ENCODE results near the gene OSBPL2. TPM values are rescaled to one million over a fixed set of nuclear protein-coding genes. Genes with fewer than 3 reads are reported as not detected.

OSBPL2 gene
- total and polyA plus RNA-seq, 9 of the 15 experiments (the other 6 are each of a cell fraction or from before 2014, with no cell fraction given) = 2.5 to 25.6 (median 14.1) TPM

DNA sequence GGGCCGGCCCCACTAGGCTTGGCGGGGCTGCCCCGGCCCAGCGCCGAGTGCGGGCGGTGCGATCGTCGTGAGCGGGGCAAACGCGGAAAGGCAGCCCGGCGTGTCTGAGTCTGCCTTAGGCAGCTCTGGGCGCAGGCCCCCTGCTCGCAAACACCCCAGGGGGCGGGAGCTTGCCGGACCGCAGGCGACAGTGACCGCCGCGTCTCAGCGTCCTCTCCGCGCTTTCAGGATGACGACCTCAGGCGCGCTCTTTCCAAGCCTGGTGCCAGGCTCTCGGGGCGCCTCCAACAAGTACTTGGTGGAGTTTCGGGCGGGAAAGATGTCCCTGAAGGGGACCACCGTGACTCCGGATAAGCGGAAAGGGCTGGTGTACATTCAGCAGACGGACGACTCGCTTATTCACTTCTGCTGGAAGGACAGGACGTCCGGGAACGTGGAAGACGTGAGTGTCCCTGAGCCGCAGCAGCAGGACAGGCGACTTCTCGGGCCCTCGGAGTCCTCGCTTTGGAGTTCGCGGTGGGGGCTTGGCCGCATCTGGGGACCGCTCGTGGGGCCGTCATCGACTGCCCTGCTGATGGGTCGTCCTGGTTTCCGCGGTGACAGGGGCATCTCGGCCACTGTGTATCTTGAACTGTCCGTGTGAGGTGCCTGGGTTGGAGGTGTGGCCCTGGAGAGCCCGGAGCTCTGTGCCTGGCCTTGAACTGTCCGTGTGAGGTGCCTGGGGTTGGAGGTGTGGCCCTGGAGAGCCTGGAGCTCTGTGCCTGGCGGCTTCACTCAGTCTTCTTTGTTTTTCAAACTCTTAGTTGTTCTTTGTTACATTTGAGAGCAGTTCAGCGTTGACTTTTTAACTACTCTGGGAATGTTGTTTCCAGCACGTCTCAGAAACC, 65.3 kb downstream of the OSBPL2 start:
- H3K4me1 ChIP-seq (replicated peaks in 1 of 2; ENCODE audit: control insufficient read depth in 2 of 2, insufficient read depth in 2 of 2, low read length in 2 of 2) = peaks cover 14 to 62% of the 10 kb centered on the region in 2 experiments
- no TSS peak for BruUV-seq (replicated peaks)
- POLR2A ChIA-PET = interaction anchor here (1.2 to 1.5 kb wide), 3 partner anchors 20 to 83 kb away, joined by 3 to 7 read pairs (median 6); partner anchors contain the start of gene RPS21
- H3K9me3 ChIP-seq (replicated peaks; ENCODE audit: control insufficient read depth, insufficient read depth, low read depth, low read length) = no peaks in the 10 kb centered on the region
- H3K27me3 ChIP-seq (ENCODE audit: control insufficient read depth in 2 of 2, insufficient read depth in 2 of 2, low read length in 2 of 2) = no peaks in the 10 kb centered on the region
- peaks cover 5% of the 10 kb centered on the region for H3K9me1 ChIP-seq (ENCODE audit: control insufficient read depth, insufficient read depth, low read length)
- peaks cover 37% of the 10 kb centered on the region for H3K79me2 ChIP-seq (ENCODE audit: control insufficient read depth, insufficient read depth, low read length)
- in situ Hi-C loops (cut with MboI) (loop anchor here (10.0 kb wide), 2 partner anchors 191 to 311 kb away; no protein-coding TSS in a partner anchor), intact Hi-C loops (cut with micrococcal nuclease) (loop anchor here (2.0 to 10.0 kb wide), 4 partner anchors 64 to 319 kb away; partner anchors contain the start of genes LAMA5 and OSBPL2)
- H3K4me3 ChIP-seq = peak overlapping the region; percentile 71
- DNase-seq (ENCODE audit: extremely low read depth in 1 of 4, low spot score in 3 of 4) = peak in 2 of 4 experiments; percentile 40 to 50
- peak overlapping the region; percentile 93 for H3K27ac ChIP-seq (ENCODE audit: extremely low read depth, low read depth, low read length)
- H3K9ac ChIP-seq (ENCODE audit: insufficient read depth in 1 of 2, low read depth in 2 of 2, low read length in 2 of 2) = peak overlapping the region; percentile 86 to 98
- H3K36me3 ChIP-seq (ENCODE audit: control insufficient read depth, insufficient read depth, low read length) = peaks cover 52% of the 10 kb centered on the region
- WGBS (ENCODE audit: insufficient coverage, low coverage, missing lambda C conversion rate) = 2% methylated on average over 57 of the region's 66 CpGs
- H4K20me1 ChIP-seq (replicated peaks; ENCODE audit: control insufficient read depth, insufficient read depth, low read length) = peaks cover 20% of the 10 kb centered on the region
- H2AFZ ChIP-seq (ENCODE audit: low read depth, low read length) = no peak overlapping the region
- CTCF ChIA-PET (ENCODE audit: low intra/inter-chr PET ratio) = interaction anchor here (1.5 to 2.3 kb wide), 2 partner anchors 79 to 83 kb away, joined by 7 to 14 read pairs; partner anchors contain the start of gene RPS21
- H3K4me2 ChIP-seq (ENCODE audit: insufficient read depth, low read length) = peak overlapping the region; percentile 89
- peak; percentile 69 for FAIRE-seq
- peak; percentile 5 for ATAC-seq
- no peak for TF ChIP-seq SAFB2 (IDR thresholded peaks at IDR 0.05; ENCODE audit: borderline replicate concordance, low read depth, low read length, severe bottlenecking)
- no peak for TF ChIP-seq EP300 (IDR thresholded peaks at IDR 0.05; ENCODE audit: low read length)
- TF ChIP-seq CHD2 (IDR thresholded peaks at IDR 0.05; ENCODE audit: low read depth, low read length) = no peak
- TF ChIP-seq, protein P1, sequence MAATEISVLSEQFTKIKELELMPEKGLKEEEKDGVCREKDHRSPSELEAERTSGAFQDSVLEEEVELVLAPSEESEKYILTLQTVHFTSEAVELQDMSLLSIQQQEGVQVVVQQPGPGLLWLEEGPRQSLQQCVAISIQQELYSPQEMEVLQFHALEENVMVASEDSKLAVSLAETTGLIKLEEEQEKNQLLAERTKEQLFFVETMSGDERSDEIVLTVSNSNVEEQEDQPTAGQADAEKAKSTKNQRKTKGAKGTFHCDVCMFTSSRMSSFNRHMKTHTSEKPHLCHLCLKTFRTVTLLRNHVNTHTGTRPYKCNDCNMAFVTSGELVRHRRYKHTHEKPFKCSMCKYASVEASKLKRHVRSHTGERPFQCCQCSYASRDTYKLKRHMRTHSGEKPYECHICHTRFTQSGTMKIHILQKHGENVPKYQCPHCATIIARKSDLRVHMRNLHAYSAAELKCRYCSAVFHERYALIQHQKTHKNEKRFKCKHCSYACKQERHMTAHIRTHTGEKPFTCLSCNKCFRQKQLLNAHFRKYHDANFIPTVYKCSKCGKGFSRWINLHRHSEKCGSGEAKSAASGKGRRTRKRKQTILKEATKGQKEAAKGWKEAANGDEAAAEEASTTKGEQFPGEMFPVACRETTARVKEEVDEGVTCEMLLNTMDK (IDR thresholded peaks at IDR 0.05; ENCODE audit: borderline replicate concordance, insufficient read depth, low read depth, low read length, poor library complexity, severe bottlenecking) = no peak
- TF ChIP-seq, protein P2, sequence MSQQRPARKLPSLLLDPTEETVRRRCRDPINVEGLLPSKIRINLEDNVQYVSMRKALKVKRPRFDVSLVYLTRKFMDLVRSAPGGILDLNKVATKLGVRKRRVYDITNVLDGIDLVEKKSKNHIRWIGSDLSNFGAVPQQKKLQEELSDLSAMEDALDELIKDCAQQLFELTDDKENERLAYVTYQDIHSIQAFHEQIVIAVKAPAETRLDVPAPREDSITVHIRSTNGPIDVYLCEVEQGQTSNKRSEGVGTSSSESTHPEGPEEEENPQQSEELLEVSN (IDR thresholded peaks at IDR 0.05; ENCODE audit: borderline replicate concordance in 1 of 2, extremely low read depth in 1 of 2, insufficient read depth in 1 of 2, insufficient read length in 1 of 2, low read depth in 1 of 2, low read length in 1 of 2, poor library complexity in 1 of 2, severe bottlenecking in 1 of 2) = peak in 1 of 2 experiments; percentile 8
- TF ChIP-seq TBP (optimal IDR thresholded peaks at IDR 0.05; ENCODE audit: low read depth, low read length) = peak; percentile 17
- TF ChIP-seq TFAM (CRISPR knock-in tag; conservative IDR thresholded peaks at IDR 0.05) = no peak
- TF ChIP-seq NR2C2 (CRISPR knock-in tag; IDR thresholded peaks at IDR 0.05) = peak; percentile 14; the same call in 1 of the 2 replicates
- TF ChIP-seq NR2C2 (tag; IDR thresholded peaks at IDR 0.05) = no peak
- no peak for TF ChIP-seq CBX8 (IDR thresholded peaks at IDR 0.05; ENCODE audit: borderline replicate concordance, extremely low read depth, low read depth, low read length, poor library complexity, severe bottlenecking)
- TF ChIP-seq GTF2F1 (IDR thresholded peaks at IDR 0.05; ENCODE audit: low read depth, low read length) = no peak
- no peak for TF ChIP-seq CXXC5 (CRISPR knock-in tag; IDR thresholded peaks at IDR 0.05)
- TF ChIP-seq, protein P3, sequence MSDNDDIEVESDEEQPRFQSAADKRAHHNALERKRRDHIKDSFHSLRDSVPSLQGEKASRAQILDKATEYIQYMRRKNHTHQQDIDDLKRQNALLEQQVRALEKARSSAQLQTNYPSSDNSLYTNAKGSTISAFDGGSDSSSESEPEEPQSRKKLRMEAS (CRISPR knock-in tag; IDR thresholded peaks at IDR 0.05) = peak; percentile 45; the same call in 1 of the 2 replicates
- TF ChIP-seq, protein P4, sequence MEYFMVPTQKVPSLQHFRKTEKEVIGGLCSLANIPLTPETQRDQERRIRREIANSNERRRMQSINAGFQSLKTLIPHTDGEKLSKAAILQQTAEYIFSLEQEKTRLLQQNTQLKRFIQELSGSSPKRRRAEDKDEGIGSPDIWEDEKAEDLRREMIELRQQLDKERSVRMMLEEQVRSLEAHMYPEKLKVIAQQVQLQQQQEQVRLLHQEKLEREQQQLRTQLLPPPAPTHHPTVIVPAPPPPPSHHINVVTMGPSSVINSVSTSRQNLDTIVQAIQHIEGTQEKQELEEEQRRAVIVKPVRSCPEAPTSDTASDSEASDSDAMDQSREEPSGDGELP (CRISPR knock-in tag; IDR thresholded peaks at IDR 0.05; ENCODE audit: borderline replicate concordance) = no peak
- TF ChIP-seq ZNF561 (CRISPR knock-in tag; conservative IDR thresholded peaks at IDR 0.05) = no peak

Measured in K562 (cell line).